MCF 10A (cell line): ENCODE measurements around the gene TUNAR. TPM values are rescaled to one million over a fixed set of nuclear protein-coding genes. Genes with fewer than 3 reads are reported as not detected.
A peak's percentile ranks its signal among the peaks of the same experiment; 100 is the strongest.

Experiments used
- BruUV-seq: library from RNA; stranded (reverse); fragments of 400-500 nt; replicated peaks from 2 replicates; lab custom pipeline; 2021; lab: Mats Ljungman, UMichigan
- CTCF ChIA-PET: fragments of 300-600 bp; sonication (Branson Sonifier 250); formaldehyde crosslinking; extraction: SDS; loops from one replicate; lab custom pipeline; 2021; ENCODE audit warnings: antibody characterized with exemption, inconsistent platforms; lab: Yijun Ruan, JAX
- POLR2A ChIA-PET: fragments of 300-600, 350-650 bp; sonication (Branson Sonifier 250); formaldehyde crosslinking; extraction: SDS; loops from one replicate; lab custom pipeline; 2020; ENCODE audit warnings: antibody characterized with exemption, inconsistent platforms; lab: Yijun Ruan, JAX
- DNase-seq: peaks from one replicate; pipeline ENCODE4 v3.0.0-alpha.2; 2018; ENCODE audit not compliant: unreplicated experiment
- H3K27ac Mint-ChIP-seq: one replicate; pipeline ENCODE4 v1.8.0; 2022; ENCODE audit warnings: mild to moderate bottlenecking, low read depth, mixed read lengths; ENCODE audit not compliant: unreplicated experiment
- H3K27me3 Mint-ChIP-seq: one replicate; pipeline ENCODE4 v1.8.0; 2022; ENCODE audit warnings: mixed read lengths; ENCODE audit not compliant: insufficient read depth, unreplicated experiment
- H3K36me3 Mint-ChIP-seq: one replicate; pipeline ENCODE4 v1.8.0; 2022; ENCODE audit warnings: mild to moderate bottlenecking, moderate library complexity, mixed read lengths; ENCODE audit not compliant: insufficient read depth, unreplicated experiment
- H3K4me1 Mint-ChIP-seq: one replicate; pipeline ENCODE4 v1.8.0; 2022; ENCODE audit warnings: mixed read lengths; ENCODE audit not compliant: insufficient read depth, unreplicated experiment
- H3K4me3 Mint-ChIP-seq: one replicate; pipeline ENCODE4 v1.8.0; 2022; ENCODE audit warnings: mild to moderate bottlenecking, moderate library complexity, mixed read lengths; ENCODE audit not compliant: unreplicated experiment
- H3K9me3 Mint-ChIP-seq: one replicate; pipeline ENCODE4 v1.8.0; 2022; ENCODE audit warnings: mixed read lengths; ENCODE audit not compliant: unreplicated experiment
- intact Hi-C: fragments of 100-400 bp; cut with micrococcal nuclease; formaldehyde crosslinking; loops from 2 replicates; pipeline ENCODE4 v1.14.1; 2022
- total RNA-seq: library from RNA; stranded (reverse); gene quantifications from 2 replicates; pipeline ENCODE4 v1.2.3, GENCODE V29; 2022
- TF ChIP-seq, protein P1 (sequence below): fragments of 200-600 bp; IDR thresholded peaks from one replicate; pipeline ENCODE4 v1.8.0; 2022; ENCODE audit warnings: antibody characterized with exemption, mild to moderate bottlenecking; ENCODE audit not compliant: unreplicated experiment

The TUNAR gene
- total RNA-seq, 1 experiment from 2014 or later = not detected

DNA sequence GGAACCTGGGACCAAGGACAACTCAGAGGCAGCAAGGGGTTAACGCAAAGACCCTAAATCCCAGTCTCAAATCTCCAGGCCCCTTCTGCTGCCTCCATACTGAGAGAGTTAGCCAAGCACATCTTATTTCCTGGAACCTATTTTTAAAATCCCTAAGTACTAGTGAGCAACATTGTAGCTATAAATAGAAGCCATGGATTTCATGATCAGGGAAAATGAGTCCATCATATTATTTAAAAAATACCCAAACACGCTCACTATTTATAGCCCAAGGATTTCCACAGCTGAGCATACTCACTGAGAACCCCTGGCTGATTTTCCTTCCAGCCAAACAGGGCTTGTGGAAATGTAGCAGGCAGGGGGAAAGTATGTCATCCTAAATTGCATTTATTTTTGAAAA is 19.4 kb upstream of the TUNAR start:
- Mint-ChIP-seq H3K4me3 (no peak overlapping the region), H3K36me3 (no peaks in the 10 kb centered on the region), H3K4me1 (no peaks in the 10 kb centered on the region), H3K9me3 (no peaks in the 10 kb centered on the region), H3K27me3 (peaks cover 49% of the 10 kb centered on the region), H3K27ac (no peak overlapping the region)
- intact Hi-C loops = no loop called here
- TF ChIP-seq, protein P1, sequence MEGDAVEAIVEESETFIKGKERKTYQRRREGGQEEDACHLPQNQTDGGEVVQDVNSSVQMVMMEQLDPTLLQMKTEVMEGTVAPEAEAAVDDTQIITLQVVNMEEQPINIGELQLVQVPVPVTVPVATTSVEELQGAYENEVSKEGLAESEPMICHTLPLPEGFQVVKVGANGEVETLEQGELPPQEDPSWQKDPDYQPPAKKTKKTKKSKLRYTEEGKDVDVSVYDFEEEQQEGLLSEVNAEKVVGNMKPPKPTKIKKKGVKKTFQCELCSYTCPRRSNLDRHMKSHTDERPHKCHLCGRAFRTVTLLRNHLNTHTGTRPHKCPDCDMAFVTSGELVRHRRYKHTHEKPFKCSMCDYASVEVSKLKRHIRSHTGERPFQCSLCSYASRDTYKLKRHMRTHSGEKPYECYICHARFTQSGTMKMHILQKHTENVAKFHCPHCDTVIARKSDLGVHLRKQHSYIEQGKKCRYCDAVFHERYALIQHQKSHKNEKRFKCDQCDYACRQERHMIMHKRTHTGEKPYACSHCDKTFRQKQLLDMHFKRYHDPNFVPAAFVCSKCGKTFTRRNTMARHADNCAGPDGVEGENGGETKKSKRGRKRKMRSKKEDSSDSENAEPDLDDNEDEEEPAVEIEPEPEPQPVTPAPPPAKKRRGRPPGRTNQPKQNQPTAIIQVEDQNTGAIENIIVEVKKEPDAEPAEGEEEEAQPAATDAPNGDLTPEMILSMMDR = no peak
- ChIA-PET POLR2A (no interaction called here), CTCF (no interaction called here)
- DNase-seq = no peak
- no TSS peak for BruUV-seq

DNA sequence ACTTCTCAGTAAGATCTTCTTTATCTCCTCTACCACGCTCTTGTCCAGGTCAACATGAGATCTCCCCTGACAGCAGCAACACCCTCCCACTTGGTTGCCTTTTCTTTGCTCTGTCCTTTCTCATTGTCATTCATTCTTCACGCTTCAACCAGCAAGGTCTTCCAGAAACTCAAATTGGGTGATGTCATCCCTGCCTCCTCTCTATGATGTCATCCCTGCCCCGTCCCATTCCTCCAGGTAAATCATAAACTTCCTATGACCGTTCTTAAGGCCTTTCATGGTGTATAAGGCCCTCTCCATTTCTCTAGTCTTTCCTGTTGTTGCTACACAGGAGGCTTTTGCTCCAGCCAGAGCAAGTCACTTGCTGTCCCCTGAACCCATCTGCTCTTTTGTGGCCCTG is 17.7 kb upstream of the TUNAR start:
- Mint-ChIP-seq H3K27ac (no peak overlapping the region), H3K36me3 (no peaks in the 10 kb centered on the region), H3K9me3 (no peaks in the 10 kb centered on the region), H3K27me3 (peaks cover 35% of the 10 kb centered on the region), H3K4me1 (no peaks in the 10 kb centered on the region), H3K4me3 (no peak overlapping the region)
- TF ChIP-seq, protein P1 = no peak
- intact Hi-C loops = loop anchor here (1.0 kb wide), 1 partner anchor 29 kb away; no protein-coding TSS in a partner anchor
- ChIA-PET CTCF (interaction anchor here (0.6 kb wide), 1 partner anchor 85 kb away, joined by 3 read pairs; no protein-coding TSS in a partner anchor), POLR2A (no interaction called here)
- no peak for DNase-seq
- no TSS peak for BruUV-seq

DNA sequence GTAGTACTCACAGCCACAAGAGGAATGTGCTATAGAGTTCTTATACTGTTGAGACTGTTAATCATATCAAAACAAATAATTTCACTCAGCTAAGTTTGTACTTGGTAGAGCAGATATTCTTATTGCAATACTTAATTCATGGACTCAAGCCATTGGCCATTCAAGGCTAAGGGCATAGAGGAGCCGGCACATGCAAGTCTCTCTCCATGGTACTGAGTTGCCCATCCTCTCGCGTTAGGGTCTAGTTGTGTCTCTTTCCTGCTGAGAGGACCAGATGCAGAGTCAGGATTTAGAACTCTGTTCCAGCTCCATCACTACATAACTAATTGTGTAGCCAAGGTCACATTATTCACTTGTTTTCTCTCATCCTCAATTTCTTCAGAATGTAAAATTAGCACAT is 14.4 kb upstream of the TUNAR start:
- H3K27ac Mint-ChIP-seq = no peak overlapping the region
- DNase-seq = peak; percentile 33
- no peak overlapping the region for H3K4me3 Mint-ChIP-seq
- H3K36me3 Mint-ChIP-seq = no peaks in the 10 kb centered on the region
- TF ChIP-seq, protein P1 = no peak
- POLR2A ChIA-PET = no interaction called here
- no peaks in the 10 kb centered on the region for H3K9me3 Mint-ChIP-seq
- no peaks in the 10 kb centered on the region for H3K4me1 Mint-ChIP-seq
- peaks cover 61% of the 10 kb centered on the region for H3K27me3 Mint-ChIP-seq
- BruUV-seq = no TSS peak
- intact Hi-C loops = no loop called here
- CTCF ChIA-PET = no interaction called here

DNA sequence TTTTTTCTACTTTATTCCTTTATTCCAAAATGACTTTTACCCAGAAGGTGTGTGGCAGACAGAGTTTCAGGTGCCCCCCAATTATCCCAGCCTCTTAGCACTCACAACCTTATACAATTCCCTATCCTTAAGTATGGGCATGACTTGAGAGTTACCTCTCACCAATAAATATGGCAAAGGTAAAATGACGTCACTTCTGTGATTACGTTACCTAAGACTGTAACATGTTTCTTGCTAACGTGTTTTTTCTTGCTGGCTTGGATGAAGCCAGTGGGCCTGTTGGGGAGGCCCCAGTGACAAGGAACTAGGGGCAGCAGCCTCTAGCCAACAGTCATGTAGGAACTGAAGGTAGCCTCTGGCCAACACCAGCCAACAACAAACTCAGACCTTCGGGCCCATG is 13.3 kb upstream of the TUNAR start:
- H3K36me3 Mint-ChIP-seq = no peaks in the 10 kb centered on the region
- no peaks in the 10 kb centered on the region for H3K9me3 Mint-ChIP-seq
- no peaks in the 10 kb centered on the region for H3K4me1 Mint-ChIP-seq
- ChIA-PET POLR2A (no interaction called here), CTCF (interaction anchor here (0.7 kb wide), 1 partner anchor 13 kb away, joined by 3 read pairs; no protein-coding TSS in a partner anchor)
- H3K27me3 Mint-ChIP-seq = peaks cover 72% of the 10 kb centered on the region
- intact Hi-C loops = no loop called here
- no peak for DNase-seq
- H3K4me3 Mint-ChIP-seq = no peak overlapping the region
- no peak overlapping the region for H3K27ac Mint-ChIP-seq
- TF ChIP-seq, protein P1 = no peak
- no TSS peak for BruUV-seq
